Kidney capillary endothelial cell (primary cell): Measurements from ENCODE around the gene CHCHD6.
A peak's percentile ranks its signal among the peaks of the same experiment; 100 is the strongest.

Experiments
- DNase-seq: peaks from one replicate; pipeline ENCODE4 v3.0.0-alpha.2; 2018; ENCODE audit warnings: low spot score

The CHCHD6 gene

DNA sequence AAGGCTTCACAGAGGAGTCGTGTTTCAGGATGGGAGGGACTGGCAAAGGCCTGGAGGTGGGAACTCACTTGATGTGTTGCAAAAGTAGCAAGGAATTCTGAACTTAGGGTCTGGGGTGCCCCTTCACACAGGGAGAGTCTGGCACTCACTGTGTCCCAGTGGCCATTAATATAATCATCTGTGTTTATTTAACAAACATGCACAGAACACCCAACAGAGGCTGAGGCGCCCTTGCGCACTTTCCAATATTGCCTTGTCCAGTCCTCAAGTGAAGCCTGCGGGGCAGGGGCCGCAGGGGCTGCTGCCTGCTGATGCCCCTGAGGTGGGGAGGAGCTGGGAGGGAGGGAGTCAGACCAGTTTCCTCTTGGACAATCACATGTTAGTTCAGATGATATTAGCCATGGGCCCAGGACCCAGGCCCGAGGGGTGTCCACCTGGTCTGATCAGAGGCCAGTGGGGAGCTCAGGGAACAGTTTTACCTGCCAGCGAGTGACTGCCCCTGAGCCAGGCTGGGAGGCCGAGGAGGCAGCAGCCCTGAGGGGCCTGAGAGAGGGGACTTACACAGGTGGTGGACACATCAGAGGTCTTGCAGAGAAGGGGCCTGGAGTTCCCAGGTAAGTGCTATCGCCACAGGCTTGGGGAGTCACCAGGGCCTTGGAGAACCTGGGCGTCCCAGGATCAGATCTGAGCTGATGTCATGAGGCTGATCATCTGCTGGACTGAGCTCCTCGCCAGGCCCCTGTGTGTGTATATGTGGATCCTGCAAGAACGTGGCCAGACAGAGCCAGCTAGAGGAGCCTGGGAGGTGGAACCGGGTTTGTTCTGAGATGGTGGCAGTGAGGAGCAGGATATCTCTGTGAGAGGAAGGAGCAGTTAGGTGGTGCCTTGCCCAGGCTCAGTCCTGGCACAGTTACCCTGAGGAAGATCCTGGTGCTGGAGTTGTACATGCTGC, 35.3 kb upstream of the CHCHD6 start:
- DNase-seq, result no peak

DNA sequence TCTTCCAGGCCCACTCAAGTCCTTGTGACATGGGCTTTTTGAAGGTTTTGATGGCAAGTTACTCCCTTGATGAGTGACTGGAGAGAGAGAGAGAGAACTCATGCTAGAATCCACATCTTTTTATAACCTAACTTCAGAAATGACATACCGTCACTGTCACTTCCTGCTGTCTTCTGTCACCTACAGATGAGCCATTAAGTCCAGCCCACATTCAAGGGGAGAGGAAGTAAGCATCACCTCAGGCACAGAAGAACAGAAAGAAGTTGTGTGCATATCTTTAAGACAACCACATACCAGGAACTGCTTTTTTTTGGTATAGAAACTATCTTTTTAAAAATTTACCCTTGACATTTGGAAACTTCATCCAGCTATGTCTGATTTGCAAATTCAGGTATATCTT, 32.5 kb upstream of the CHCHD6 start:
- no peak for DNase-seq

DNA sequence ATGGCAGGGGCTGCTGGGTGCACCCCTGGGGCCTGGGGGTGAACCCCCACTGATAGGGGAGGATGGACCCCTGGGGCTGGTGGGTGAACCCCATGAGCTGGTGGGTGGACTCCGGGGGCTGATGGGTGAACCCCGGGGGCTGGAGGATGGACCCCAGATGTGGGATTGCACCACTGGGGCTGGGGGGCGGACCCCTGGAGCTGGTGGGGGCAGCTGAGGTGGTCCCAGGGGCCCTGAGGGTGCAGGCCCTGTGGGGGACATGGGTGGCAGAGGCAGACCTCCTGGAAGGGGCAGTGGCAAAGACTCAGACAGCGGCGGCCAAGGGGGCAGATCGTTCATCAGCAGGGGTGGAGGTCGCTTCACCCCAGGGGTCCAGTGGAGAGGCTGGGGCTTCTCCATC, 31.7 kb upstream of the CHCHD6 start:
- DNase-seq, result no peak

DNA sequence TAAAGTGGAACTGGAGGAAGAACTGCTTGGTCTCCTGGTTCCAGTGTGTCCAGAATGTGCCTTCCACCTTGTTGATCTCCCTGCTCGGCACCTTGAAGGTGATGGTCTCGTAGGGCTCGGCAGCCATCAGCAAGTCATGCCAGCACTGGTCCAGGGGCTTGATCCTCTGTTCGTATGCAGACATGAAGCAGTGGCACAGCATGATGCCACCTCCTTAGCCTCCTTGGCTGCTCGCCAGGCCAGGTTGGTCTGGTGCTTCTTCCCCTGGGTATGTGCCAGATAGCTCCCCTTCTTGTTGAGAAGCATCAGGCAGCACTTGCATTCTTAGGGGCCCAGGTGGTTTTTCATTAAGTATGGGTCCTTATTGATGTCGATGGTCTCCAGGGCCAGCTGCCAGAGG, 31.3 kb upstream of the CHCHD6 start:
- no peak for DNase-seq

DNA sequence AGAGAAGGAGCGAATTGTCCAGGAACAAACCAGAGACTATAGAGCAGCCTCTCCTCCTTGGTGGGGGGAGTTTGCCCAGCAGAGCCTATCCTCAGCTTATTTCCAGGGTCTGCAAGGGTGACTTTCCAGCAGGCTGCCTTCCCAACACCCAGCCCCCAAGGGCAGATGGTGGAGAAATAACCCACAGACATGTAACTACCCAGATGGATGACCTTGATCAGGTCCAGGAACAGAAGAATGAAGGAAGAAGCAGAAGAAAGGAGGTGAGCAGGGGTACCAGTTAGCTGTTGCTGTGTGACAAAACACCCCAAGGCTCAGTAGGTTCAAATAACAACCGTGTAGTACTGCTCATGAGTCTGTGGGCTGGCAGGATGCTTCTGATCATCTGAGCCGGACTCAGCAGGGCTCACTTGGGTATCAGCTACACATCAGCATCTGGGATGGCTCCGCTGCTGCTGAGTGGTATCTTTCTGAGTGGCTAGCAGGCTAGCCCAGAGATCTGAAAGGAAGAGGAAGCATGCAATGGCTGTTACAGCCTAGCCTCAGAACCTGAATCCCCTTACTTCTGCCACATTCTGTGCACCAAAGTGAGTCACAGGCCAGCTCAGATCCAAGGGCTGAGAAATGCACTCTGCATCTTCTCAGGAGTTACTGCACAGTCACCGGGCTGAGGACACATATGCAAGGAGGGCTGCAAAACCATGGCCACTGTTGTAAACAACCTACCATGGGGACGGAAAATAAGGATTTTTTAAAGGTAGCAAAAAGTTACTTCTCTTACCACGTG, 26.9 kb upstream of the CHCHD6 start:
- DNase-seq, result no peak

DNA sequence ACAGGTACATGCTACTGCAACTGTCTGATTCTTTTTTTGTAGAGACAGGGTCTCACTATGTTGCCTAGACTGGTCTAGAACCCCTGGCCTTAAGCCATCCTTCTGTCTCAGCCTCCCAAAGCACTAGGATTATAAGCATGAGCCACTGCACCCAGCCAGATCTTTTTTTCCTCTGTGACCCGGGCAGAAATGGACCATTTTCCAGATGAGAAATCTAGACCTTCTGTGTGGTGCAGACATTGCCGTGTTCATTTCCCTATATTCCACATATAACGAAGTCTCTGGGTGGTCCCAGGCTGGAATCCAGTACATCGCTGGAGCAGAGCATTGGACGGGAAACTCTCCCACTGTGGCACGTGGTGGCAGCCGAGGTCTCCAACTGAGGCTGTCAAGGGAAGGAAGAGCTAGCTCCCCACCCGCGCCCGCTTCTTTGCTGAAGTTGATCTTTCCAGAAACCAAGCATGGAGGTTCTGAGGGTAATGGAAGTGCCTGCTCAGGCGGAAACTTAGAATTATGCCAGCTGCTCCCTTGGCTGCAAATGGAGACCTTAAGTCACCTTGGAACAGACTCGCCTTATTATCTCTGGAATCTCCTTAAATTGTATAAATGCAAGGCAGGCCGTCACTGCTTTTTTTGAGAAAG, 26.1 kb upstream of the CHCHD6 start:
- no peak for DNase-seq

DNA sequence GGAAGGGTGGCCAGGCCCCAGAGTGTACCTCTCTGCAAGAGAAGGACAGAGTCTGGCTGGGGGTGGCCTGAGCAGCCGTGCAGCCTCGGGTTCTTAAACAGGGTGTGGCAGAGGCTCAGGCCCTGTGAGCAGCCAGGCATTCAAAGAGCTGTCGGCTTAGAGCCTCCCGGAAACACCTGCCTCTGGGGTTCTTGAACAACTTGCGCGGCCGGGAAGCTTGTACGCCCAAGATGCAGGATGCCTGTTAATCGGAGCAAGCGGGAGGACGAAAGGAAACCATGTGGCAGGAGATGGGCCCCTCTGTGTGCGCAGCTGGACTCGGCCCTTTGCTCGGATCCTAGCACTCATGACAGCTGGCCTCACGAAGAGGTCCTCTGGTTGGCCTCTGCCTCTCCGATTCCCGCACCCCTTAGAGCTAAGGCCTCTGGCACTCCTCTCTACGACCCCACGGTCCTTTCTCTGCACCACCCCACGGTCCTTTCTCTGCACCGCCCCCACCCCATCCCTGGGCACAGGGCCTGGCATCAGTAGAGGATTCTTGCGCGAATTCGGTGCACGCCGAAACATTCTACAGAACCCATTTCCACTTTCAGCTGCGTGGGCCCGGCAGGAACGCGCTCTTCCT, 25.2 kb upstream of the CHCHD6 start:
- DNase-seq, result no peak

DNA sequence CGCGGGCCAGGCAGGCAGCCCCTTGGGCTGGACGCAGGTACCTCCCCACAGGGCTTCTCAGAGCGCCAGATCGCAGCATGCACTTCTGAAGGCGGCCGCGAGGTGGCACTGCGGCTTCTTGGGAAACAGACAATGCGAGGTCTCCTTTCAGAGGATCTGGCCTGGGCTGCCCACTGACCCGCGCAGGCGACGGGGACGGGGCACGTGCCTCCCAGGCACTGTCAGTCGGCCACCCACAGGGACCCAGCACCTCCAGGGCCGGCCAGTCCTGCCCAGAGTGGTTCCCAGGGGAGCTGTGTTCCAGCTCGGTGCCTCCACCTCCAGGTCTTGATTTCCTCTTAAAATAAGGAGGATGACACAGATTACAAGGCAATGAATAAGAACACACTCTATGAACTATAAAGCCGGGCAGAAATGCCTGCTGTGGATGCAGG, 24.7 kb upstream of the CHCHD6 start:
- DNase-seq, result peak; percentile 68

DNA sequence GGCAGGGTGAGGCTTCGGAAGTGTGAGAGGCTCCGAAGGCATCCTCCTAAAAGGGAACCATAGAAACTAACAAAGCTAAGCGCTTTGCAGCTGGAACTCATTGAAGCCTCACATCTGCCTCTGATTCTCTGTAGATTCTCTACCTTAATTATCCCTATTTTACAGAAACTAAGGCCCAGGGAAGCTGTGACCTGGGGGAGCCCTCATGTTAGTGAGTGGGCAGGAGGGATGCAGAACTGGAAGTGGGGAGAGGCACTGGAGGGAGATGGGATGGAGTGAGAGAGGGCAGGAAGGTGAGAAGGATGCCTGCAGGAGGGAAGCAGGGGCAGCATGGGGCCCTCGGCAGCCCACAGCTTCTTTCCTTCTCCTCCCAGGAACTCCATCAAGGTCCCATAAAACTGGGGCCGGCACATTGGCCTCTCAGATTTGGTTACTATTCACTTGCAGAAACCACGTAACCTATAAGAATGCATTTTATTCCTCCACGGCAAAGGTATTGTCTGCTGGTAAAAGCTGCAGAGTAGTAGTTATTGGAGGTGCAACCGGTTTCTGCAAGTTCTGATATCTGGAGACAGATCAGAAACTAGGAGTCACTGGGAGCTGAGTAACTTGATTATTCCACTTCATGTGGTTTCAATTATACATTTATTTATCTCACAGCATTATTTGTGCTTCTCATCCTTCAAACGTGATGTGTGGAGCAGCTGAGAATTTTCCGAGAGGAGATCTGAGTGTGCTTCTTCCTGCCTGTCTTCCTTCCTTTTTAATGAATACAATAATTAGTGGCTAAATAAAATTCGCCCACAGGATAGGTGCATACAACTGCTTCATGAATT, 24.0 kb upstream of the CHCHD6 start:
- DNase-seq, result no peak

DNA sequence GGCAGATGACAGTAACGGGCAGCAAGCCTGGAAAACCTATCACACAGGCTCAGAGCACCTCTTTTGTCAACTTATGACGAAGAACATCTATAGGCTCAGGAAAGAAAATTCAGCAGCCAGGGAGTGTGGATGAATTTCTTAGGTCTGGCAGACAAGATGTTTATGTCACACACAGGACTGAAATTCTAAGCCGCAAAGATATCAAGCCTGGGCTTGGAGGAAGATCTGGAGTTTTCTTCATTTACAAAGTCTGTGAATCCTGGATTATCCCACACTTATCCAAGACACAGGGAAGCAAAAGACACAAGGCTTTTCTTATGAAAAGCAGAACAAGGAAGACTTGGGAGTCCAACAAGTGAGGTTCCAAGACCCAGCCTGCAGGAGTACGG, 23.4 kb upstream of the CHCHD6 start:
- no peak for DNase-seq

DNA sequence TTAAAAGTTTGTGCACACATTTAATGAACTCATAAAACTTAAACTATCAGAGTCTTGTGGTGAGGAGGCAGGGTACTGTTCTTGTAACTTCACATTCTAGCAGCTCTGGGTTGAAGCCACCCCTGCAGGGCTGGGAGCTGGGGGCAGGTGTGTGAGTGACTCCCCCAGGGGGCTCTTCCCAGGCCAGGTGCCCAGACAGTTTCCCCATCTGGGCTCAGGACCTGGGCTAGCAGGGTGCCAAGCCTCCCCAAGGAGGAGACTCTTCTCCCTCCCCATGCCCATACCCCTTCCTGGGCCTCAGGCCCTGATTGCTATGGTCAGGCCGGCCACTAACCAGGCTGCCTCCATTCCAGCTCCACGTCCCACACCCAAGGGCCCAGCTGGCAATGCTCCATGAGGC, 22.0 kb upstream of the CHCHD6 start:
- no peak for DNase-seq

DNA sequence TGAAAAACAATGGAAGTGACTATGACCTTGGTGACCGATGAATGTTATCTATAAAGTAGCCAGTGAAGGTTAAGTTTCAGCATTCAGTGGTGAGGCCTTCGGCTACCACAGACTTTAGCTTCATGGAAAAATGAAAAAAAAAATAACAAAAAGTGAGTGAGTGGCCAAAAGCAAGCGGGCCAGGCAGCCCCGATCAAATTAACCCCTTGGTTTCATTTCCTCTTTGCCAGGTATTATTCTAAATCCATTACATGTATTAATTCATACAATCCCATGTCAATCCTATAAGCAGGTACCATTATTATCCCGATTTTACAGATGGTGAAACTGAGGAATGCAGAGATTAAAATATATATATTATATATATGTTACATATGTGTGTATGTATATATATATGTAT, 21.0 kb upstream of the CHCHD6 start:
- no peak for DNase-seq

DNA sequence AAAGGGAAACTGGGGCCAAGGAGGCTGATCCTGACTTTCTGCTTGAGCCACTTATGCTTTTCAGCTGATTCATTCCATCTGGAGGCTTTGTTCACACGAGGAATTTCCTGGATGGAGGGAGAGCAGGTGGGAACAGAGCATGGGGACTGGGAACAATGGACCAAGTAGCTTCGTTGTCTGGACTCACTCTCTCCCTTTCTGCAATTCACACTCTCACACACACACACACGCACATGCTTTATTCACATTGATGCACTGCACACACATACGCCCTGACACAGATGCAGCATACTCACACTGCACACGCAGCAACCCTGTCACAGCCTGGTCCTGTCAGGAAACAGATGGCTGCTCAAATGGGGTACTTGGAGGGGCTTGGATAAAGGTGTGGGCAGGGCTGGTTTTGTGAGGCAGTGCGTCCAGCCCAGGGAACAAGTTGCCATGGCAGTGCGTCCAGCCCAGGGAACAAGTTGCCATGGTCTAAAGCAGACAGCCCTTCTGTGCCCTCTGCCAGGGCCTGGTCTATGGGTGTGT, 19.8 kb upstream of the CHCHD6 start:
- no peak for DNase-seq

DNA sequence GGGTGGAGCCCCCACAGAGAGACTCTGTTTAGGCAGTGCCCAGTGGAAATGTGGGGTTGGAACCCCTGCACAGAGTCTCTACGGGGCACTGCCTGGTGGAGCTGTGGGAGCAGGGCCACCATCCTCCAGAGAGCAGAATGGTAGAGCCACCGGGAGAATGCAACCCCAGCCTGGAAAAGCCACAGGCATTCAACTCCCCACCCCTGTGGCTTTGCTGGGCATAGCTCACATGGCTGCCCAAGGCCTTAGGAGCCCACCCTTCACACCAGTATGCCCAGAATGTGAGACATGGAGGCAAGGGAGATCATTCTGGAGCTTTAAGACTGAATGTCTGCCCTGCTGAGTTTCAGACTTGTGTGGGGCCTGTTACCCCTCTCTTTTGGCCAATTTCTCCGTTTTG, 19.0 kb upstream of the CHCHD6 start:
- DNase-seq, result no peak

DNA sequence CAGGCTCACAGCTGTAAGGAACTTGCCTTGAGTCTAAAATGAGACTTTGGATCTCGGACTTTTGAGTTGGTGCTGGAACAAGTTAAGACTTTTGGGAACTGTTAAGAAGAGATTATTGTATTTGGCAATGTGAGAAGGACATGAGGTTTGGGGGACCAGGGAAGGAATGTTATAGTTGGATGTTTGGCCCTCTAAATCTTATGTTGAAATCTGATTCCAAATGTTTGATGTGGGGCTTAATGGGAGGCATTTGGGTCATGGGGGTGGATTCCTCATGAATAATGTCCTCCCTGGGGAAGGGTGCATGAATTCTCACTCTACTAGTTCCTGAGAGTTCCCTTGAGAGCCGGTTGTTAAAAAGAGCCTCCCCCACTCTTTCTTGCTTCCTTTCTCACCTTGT, 18.5 kb upstream of the CHCHD6 start:
- DNase-seq, result no peak

DNA sequence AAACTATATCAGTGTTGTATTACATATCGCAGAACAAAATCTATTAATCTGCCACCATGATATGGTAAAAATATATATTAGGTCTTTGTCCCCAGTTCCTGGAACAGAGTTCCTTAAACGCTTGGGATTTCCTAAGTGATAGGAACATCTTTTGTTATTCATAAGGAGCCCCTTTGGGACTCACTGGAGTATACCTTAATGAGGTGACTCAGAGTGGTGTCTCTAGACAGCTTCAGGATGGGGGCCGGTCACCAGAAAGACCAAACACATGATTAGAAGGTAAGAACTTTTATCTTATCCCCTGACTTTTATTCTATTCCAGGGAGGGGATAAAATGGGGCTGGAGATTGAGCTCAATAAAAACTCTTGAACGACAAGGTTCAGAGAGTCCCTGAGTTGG, 12.3 kb upstream of the CHCHD6 start:
- no peak for DNase-seq

DNA sequence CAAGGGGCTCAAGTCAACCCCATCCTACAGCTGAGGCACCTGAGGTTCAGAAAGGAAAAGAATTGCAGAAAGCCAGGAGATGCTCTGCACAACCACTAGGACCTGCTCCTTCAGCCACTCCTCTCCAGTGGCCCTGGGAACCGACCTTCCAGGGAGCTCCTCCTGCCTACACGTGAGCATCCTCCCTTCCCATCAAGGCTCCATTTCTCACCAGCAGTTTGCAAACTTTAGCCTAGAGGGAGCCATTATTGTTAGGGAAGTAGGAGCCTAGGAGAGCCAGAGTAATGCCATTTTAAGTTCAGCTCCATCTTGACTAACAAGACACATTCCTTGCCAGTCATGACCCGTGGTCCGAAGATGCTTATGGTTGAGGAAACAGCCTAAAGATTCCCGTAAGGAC, 11.2 kb upstream of the CHCHD6 start:
- DNase-seq, result no peak

DNA sequence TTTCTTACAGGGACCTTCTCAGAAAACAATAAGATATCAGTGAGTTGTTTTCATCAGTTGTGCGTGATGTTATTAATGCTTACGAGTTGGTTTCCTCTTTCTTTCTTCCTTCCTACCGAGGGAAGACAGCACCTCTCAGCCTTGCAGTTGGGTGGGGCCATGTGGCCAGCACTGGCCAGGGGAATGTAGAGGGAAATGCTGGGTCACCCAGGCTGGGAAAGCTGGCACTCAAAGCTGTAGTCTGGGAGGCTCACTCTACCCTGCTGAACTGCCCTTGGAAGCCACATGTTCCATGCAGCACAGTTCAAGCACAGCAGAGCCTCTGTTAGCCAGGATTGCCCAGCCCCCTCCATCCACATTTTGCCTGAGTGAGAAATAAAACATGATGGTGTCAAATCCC, 10.1 kb upstream of the CHCHD6 start:
- no peak for DNase-seq

DNA sequence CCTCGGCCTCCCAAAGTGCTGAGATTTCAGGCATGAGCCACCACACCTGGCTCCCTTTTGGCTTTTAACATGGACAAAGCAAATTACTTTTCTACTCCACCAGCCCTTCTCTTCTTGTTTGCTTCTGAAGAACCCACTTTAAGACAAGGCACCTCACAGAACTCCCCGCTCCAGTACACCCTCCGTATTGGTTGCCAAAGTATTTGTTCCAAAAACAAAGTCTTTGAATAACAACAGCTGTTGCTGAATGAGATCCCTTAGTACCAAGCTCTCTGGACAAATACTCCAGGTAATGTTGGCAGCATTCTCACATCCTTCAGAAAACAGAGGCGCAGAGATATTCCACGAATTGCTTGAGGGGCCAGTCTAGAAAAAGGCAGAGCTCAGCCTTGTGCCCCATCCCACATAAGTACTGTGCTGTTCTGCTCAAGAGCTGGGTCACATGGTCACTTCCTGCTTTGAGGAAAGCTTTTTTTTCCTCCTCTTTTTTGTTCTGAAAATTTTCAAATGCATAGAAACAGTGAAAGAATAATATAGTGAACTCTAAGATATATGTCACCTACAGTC, 7.3 kb upstream of the CHCHD6 start:
- no peak for DNase-seq

DNA sequence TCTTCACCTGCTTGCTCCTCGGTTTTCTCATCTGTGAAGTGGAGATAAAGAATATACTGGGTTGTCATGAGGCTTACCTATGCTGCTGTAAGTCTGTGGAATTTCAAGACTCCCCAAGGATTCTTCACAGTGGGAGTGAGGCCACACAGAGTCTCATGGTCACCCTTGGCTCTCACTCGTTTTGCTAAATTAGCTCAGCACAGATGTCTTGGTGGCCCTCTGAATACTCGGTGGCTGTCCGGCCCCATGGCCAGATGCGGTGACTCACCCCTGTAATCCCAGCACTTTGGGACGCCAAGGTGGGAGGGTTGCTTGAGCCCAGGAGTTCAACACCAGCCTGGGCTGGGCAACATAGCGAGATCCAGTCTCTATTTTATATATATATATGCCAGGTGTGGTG, 5.0 kb upstream of the CHCHD6 start:
- DNase-seq, result no peak
